MM.1S (cell line): ENCODE results near the gene DDX10.

Experiments
- DNase-seq: peaks from one replicate; pipeline ENCODE4 v3.0.0-alpha.2; 2015
- H2AFZ ChIP-seq: fragments of 300-600 bp; sonication (generic); 2 replicates; pipeline ENCODE4 v1.6.0; 2016; ENCODE audit warnings: antibody characterized with exemption, low read length
- H3F3A ChIP-seq: fragments of 300-600 bp; sonication (generic); 2 replicates; pipeline ENCODE4 v1.6.1; 2016; ENCODE audit warnings: mild to moderate bottlenecking, antibody characterized with exemption, low read length, moderate library complexity, mixed read lengths; ENCODE audit not compliant: insufficient read depth
- H3K27ac ChIP-seq: fragments of 300-600 bp; sonication (generic); 2 replicates; pipeline ENCODE4 v1.5.1; 2016; ENCODE audit warnings: mild to moderate bottlenecking, low read length
- H3K27me3 ChIP-seq: fragments of 300-600 bp; sonication (generic); replicated peaks from 2 replicates; pipeline ENCODE4 v1.6.0; 2016; ENCODE audit warnings: low read length; ENCODE audit not compliant: insufficient read depth
- H3K36me3 ChIP-seq: fragments of 300-600 bp; sonication (generic); replicated peaks from 2 replicates; pipeline ENCODE4 v1.6.1; 2016; ENCODE audit warnings: mild to moderate bottlenecking, low read length, mixed read lengths; ENCODE audit not compliant: insufficient read depth
- H3K4me1 ChIP-seq: fragments of 300-600 bp; sonication (generic); 2 replicates; pipeline ENCODE4 v1.6.1; 2016; ENCODE audit warnings: low read length, mixed read lengths
- H3K4me2 ChIP-seq: fragments of 300-600 bp; sonication (generic); 2 replicates; pipeline ENCODE4 v1.6.0; 2016; ENCODE audit warnings: low read depth, low read length
- H3K4me3 ChIP-seq: fragments of 300-600 bp; sonication (generic); 2 replicates; pipeline ENCODE4 v1.5.1; 2016; ENCODE audit warnings: low read length, mixed read lengths
- H3K79me2 ChIP-seq: fragments of 300-600 bp; sonication (generic); 2 replicates; pipeline ENCODE4 v1.6.1; 2016; ENCODE audit warnings: mixed run types, low read length, mixed read lengths
- H3K9ac ChIP-seq: fragments of 300-600 bp; sonication (generic); 2 replicates; pipeline ENCODE4 v1.6.1; 2016; ENCODE audit warnings: low read length, mixed read lengths
- H3K9me2 ChIP-seq: fragments of 300-600 bp; sonication (generic); replicated peaks from 2 replicates; pipeline ENCODE4 v1.6.1; 2016; ENCODE audit warnings: mild to moderate bottlenecking, low read length, mixed read lengths; ENCODE audit not compliant: insufficient read depth
- H3K9me3 ChIP-seq: fragments of 300-600 bp; sonication (generic); replicated peaks from 2 replicates; pipeline ENCODE4 v1.6.1; 2016; ENCODE audit warnings: mild to moderate bottlenecking, low read length, mixed read lengths; ENCODE audit not compliant: insufficient read depth
- H4K20me1 ChIP-seq: fragments of 300-600 bp; sonication (generic); 2 replicates; pipeline ENCODE4 v1.6.1; 2016; ENCODE audit warnings: mild to moderate bottlenecking, low read length, moderate library complexity, mixed read lengths; ENCODE audit not compliant: insufficient read depth
- EZH2 ChIP-seq: fragments of 300-600 bp; sonication (generic); optimal IDR thresholded peaks from 2 replicates; pipeline ENCODE3; 2017; ENCODE audit warnings: low read depth, mild to moderate bottlenecking, antibody characterized with exemption, low read length, mixed read lengths
- EZH2phosphoT487 ChIP-seq: fragments of 300-600 bp; sonication (generic); IDR thresholded peaks from 2 replicates; pipeline ENCODE4 v1.6.1; 2018; ENCODE audit warnings: antibody characterized with exemption, low read length
- TF ChIP-seq, protein P1 (sequence below): fragments of 300-600 bp; sonication (generic); IDR thresholded peaks from 2 replicates; pipeline ENCODE4 v1.5.1; 2016; ENCODE audit warnings: antibody characterized with exemption, low read length, mixed read lengths

Gene DDX10

DNA sequence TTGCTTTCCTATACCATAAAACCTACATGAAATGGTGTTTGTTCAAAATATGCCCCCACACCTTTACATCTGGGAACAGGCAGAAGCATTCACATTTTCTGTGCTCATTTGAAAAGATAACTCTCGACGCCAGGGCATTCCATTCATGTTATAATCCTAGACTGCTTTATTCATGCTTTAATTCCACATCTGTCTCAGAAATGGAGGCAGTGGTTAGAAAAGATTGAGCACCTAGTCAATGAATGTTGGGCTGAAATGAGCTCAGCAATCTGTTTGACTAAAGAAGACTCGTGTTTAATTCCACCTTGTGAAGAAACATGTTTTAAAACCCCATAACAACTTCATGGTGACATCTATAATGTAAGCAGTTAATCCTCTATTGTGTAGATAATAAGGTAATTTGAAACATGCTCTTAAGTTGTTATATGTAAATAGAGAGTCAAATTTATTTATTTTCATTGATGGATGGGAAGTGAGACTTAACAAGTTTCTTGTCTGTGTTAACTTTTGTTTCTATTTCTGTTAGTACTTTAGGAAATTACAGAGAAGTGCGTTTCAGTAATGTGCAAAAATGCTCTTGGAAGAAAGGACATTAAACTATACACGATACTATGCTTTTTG is 217.5 kb downstream of the DDX10 start:
- H3K9ac ChIP-seq: no peak overlapping the region
- TF ChIP-seq, protein P1, sequence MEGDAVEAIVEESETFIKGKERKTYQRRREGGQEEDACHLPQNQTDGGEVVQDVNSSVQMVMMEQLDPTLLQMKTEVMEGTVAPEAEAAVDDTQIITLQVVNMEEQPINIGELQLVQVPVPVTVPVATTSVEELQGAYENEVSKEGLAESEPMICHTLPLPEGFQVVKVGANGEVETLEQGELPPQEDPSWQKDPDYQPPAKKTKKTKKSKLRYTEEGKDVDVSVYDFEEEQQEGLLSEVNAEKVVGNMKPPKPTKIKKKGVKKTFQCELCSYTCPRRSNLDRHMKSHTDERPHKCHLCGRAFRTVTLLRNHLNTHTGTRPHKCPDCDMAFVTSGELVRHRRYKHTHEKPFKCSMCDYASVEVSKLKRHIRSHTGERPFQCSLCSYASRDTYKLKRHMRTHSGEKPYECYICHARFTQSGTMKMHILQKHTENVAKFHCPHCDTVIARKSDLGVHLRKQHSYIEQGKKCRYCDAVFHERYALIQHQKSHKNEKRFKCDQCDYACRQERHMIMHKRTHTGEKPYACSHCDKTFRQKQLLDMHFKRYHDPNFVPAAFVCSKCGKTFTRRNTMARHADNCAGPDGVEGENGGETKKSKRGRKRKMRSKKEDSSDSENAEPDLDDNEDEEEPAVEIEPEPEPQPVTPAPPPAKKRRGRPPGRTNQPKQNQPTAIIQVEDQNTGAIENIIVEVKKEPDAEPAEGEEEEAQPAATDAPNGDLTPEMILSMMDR: no peak
- no peak for TF ChIP-seq EZH2
- TF ChIP-seq EZH2phosphoT487: no peak
- H3K4me1 ChIP-seq: 0 out of 2 replicates have a peak, but pooled peaks cover 4% of the 10 kb centered on the region
- no peak overlapping the region for H3K4me3 ChIP-seq
- no peaks in the 10 kb centered on the region for H3F3A ChIP-seq
- H3K36me3 ChIP-seq: no peaks in the 10 kb centered on the region
- no peaks in the 10 kb centered on the region for H3K9me2 ChIP-seq
- H3K27ac ChIP-seq: no peak overlapping the region
- no peaks in the 10 kb centered on the region for H4K20me1 ChIP-seq
- H3K4me2 ChIP-seq: no peak overlapping the region
- H3K9me3 ChIP-seq: no peaks in the 10 kb centered on the region
- H2AFZ ChIP-seq: no peak overlapping the region
- no peak for DNase-seq
- no peaks in the 10 kb centered on the region for H3K79me2 ChIP-seq
- no peaks in the 10 kb centered on the region for H3K27me3 ChIP-seq

DNA sequence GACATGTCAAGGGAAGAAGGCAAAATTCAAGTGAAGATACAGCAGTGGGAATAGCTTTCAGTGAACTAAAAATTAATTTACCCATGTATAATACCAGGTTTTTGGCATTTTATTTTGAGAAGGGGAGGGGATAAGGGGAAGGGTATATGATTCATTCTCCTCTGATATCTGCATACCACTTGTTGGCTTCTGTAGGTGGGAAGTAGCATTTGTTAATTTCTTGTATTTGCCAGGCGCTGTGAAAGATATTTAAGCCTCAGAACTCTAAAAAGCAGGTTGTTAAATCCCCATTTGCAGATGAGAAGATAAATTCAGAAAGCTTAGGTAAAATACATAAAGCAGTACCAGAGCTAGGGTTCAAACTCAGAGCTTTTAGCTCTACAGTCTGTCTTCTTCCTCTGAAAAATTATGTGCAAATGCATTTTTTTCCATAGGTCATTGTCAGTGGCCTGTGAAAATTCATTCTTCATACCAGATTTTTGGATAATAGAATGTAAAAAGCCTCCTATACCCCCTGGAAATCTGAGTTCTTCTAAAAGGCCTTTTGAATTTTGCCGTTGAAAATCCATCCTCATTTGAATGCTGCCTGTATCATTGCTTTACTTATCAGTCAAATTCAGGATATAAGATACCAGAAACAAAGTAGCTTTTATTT is 221.3 kb downstream of the DDX10 start:
- no peaks in the 10 kb centered on the region for H3F3A ChIP-seq
- no peak for DNase-seq
- no peak overlapping the region for H3K27ac ChIP-seq
- 0 out of 2 replicates have a peak, but pooled peaks cover 3% of the 10 kb centered on the region for H3K4me1 ChIP-seq
- H3K4me3 ChIP-seq: no peak overlapping the region
- no peak for TF ChIP-seq EZH2phosphoT487
- TF ChIP-seq EZH2: no peak
- TF ChIP-seq, protein P1: no peak
- H3K79me2 ChIP-seq: no peaks in the 10 kb centered on the region
- H3K9me3 ChIP-seq: no peaks in the 10 kb centered on the region
- no peaks in the 10 kb centered on the region for H3K27me3 ChIP-seq
- H3K9ac ChIP-seq: no peak overlapping the region
- no peaks in the 10 kb centered on the region for H4K20me1 ChIP-seq
- no peaks in the 10 kb centered on the region for H3K9me2 ChIP-seq
- H2AFZ ChIP-seq: no peak overlapping the region
- no peaks in the 10 kb centered on the region for H3K36me3 ChIP-seq
- no peak overlapping the region for H3K4me2 ChIP-seq

DNA sequence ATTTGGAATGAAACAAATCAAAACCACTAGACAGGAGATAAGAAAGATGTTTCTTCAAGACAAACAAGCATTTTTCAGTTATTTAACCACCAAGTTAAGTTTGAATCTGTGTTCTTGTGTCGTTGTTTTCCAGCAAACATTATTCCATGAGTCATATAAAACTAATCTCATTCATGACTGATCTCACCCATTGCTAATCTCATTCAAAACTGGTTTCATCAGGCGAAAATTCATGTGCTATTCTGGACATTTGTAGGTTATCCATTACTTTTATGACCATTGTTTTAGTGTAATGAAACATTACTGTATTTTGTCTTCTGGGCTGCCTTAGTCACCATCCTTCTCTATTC is 221.8 kb downstream of the DDX10 start:
- Histone ChIP-seq H3K27ac (no peak overlapping the region), H3K9me2 (no peaks in the 10 kb centered on the region), H3K36me3 (no peaks in the 10 kb centered on the region), H3K4me3 (no peak overlapping the region), H3K9ac (no peak overlapping the region), H3K27me3 (no peaks in the 10 kb centered on the region), H3K9me3 (no peaks in the 10 kb centered on the region), H2AFZ (no peak overlapping the region), H3K4me1 (no peaks in the 10 kb centered on the region), H3F3A (no peaks in the 10 kb centered on the region), H3K4me2 (no peak overlapping the region), H4K20me1 (no peaks in the 10 kb centered on the region), H3K79me2 (no peaks in the 10 kb centered on the region)
- TF ChIP-seq EZH2phosphoT487 (no peak), EZH2 (no peak)
- TF ChIP-seq, protein P1: no peak
- no peak for DNase-seq
